ENCODE measurements around the gene URGCP.
"Not testable (repeated sequence)": the region's sequence is repeated elsewhere in the genome, so short reads cannot be mapped to it uniquely, and the experiment has no call there.

The URGCP gene

GRCh38 chr7:43872406-43873110 lies 33.8 kb downstream of the URGCP start:
- no peak for DNase-seq (ENCODE audit: low spot score)

DNA sequence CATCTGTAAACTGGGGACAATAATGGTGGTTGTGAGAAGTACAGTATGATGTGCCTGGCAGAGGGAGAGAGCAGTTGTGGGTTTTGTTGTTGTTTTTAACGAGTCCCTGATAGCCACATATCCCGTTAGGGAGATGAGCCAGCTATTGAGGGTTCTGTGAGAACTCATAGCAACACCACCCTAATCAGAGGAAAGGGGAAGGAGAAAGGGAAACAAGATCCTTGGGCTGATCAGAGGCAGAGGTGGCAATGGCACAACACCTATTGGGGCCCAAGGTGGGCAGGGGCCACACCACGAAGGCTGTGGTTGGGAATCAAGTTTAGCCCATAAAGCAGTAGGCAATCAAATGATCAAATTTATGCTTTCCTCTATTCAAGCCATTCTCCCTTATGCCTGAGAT lies 35.3 kb downstream of the URGCP start:
- DNase-seq (ENCODE audit: low spot score) = no peak

DNA sequence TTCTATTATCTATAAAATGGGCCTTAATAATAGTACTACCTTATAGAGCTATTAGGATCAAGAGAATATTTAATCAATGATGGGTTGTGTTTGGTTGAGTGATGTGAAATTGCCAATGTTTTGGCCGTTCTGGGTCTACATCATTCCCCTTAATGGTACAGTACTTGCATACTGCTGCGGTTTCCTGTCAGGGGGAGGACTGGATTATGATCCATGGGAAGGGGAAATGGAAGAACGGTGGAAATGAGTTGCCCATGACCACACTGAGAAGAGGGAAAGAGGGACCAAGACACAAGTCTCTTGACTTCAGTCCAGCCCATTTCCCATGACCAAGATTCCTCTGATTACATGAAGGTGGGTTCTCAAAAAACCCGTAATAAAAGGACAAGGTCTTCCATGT lies 36.1 kb downstream of the URGCP start:
- DNase-seq (ENCODE audit: low spot score) = no peak

DNA sequence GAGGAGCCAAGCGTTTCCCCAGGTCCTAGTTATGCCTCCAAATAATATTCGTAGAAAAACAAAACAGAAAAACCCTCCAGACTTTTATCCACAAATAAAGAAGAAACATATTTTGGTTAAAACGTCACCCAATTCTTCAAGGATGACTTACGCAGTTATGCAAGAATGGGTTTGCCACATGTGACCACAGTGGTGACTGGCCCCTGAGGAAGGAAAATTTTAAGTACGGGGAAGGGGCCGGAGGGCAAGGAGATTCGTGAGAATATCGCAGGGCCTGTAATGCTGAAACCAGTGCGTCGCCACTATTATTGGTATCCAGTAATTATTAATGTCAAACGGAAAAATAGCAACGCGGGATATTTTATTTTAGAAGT lies 36.5 kb downstream of the URGCP start:
- DNase-seq (ENCODE audit: low spot score) = no peak

- peak; percentile 99 for DNase-seq (ENCODE audit: low spot score)
Observed at GRCh38 chr7:43869006-43869866, 37.2 kb downstream of the URGCP start, which contains the start of gene MRPS24. TSS of gene MRPS24 (minus strand) at chr7:43869517. CDS start at chr7:43869495, 22 bp downstream.

DNA sequence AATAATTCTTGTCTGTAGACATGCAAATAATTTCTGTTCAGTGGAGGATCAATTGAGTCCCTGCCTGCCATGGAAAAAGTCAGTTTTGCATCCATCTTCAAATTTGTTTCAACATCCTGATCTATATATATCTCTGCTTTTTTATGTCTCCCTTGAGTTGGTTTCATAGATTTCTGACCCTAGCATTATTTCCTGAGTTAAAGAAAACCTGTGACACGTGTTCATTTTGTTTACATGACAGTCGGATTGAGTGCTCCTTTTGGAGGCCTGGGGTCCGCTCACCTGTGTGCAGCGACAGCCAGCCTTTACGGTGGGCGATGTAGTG lies 37.8 kb downstream of the URGCP start:
- no peak for DNase-seq (ENCODE audit: low spot score)

- no peak for DNase-seq (ENCODE audit: low spot score)
Observed at GRCh38 chr7:43868181-43868580, 38.2 kb downstream of the URGCP start.

DNA sequence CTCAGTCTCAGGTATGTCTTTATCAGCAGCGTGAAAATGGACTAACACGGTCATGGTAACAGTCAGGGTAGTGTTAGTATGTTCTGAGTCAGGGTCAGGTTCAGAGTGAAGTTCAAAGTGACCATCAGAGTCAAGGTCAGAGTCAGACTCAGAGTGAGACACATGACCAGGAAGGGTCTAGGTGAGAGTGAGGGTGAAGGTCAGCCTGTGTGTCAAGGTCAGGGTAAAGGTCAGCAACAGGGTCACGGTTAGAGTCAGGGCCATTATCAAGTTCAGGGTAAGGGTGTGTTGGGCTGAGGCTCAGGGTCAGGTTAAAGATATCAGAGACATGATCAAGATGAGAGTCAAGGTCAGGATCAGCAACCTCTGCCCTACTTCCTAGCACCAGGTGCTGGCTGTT lies 41.1 kb downstream of the URGCP start:
- DNase-seq (ENCODE audit: low spot score) = no peak

GRCh38 chr7:43864126-43864525 lies 42.3 kb downstream of the URGCP start:
- DNase-seq (ENCODE audit: low spot score) = no peak

DNA sequence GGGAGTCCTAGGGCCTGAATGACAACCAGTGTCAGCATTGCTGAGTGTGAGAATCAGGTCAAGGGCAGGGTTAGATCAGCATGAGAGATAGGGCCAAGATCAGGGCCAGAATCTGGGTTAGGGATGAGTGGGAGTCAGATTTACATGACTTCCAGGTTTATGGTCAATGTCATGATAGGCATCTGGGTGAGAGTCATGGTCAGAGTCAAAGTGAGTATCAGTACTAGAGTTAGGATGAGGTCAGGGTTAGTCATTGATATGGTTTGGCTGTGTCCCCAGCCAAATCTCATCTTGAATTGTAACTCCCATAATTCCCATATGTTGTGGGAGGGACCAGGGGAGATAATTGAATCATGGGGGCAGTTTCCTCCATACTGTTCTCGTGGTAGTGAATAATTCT lies 49.4 kb downstream of the URGCP start:
- DNase-seq (ENCODE audit: low spot score) = no peak

DNA sequence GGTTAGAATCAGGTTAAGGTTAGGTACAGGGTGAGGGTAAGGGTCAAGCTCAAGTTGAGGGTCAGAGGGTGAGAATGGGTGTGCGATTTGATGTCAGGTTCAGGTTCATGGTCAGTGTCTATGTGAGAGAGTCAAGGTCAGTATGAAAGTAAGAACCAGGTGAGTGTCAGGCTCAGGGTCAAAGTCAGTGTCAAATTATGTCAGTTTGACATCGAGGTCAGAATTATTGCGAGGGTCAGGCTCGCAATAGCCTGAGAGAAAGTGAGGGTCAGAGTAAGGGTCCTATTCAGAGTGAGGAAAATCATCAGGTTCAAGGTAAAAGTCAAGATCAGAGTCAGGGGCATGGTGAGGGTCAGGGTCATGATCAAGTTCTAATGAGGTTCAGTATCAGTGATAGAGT lies 50.1 kb downstream of the URGCP start:
- DNase-seq (ENCODE audit: low spot score) = no peak

DNA sequence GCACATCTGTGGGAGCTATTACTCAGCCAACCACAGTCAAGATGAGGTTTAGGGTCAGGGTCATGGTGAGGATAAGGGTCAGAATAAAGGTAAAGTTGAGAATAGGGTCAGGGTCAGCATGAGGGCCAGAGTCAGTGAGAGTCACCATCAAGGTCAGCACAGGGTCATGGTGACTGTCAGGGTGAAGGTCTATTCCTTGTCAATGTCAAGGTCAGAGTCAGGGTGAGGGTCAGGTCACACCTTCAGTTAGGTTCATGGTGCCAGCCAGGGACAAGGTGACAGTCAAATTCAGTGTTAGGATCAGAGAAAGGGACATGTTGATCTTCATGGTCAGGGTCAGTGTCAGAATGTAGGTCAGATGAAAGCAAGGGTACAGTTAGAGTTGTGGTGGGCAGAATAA lies 51.2 kb downstream of the URGCP start:
- DNase-seq (ENCODE audit: low spot score) = no peak

DNA sequence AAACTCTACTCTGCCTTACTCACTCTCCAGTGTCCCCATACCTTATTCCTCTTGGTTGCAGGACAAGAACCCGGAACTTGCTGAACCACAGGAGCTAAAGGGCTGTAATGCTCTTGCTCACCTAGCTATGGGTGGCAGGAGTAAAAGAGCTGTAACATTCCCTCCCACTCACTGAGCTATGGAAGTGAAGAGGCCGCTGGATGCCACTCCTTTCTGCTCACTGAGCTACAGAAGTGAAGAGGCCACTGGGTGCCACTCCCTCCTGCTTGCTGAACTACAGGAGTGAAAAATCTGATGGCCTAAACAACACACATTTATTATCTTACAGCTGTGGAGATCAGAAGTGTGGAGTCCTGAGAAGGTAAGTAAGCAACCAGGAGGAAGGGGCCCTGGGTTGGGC lies 54.6 kb downstream of the URGCP start:
- DNase-seq (ENCODE audit: low spot score) = no peak

- DNase-seq (ENCODE audit: low spot score) = no peak
Observed at GRCh38 chr7:43850348-43851116, 55.9 kb downstream of the URGCP start.

DNA sequence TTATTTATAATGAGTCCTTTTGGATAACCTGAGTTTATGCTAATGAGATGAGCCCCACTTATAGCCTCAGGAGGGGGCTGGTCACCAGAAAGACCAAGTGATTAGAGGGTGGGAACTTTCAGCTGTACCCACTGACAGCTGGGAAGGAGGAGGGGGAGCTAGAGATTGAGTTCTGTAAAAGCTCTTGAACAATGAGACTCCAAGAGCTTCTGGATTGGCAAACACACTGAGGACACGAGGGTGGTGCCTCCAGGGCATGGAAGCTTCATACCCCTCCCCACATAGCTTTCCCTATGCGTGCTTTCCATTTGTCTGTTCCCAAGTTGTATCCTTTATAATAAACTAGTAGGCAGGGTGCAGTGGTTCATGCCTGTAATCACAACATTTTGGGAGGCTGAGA lies 57.3 kb downstream of the URGCP start:
- no peak for DNase-seq (ENCODE audit: low spot score)

DNA sequence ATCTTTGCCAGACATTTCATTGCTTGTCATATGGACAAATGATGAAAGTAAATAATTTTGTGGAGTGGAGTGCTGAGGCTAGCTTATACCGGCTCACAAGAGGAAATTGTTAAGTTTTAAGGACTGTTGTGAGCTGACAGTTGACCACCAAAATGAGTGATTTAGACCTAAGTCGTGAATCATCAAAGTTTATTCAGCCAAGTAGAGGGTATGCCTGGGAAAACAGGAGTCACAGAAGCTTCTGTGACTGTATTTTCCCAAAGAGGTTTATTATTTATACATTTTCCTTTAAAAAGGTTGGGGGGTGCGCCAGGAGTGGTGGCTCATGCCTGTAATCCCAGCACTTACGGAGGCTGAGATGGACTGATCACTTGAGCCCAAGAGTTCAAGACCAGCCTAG lies 58.9 kb downstream of the URGCP start:
- DNase-seq (ENCODE audit: low spot score) = no peak

DNA sequence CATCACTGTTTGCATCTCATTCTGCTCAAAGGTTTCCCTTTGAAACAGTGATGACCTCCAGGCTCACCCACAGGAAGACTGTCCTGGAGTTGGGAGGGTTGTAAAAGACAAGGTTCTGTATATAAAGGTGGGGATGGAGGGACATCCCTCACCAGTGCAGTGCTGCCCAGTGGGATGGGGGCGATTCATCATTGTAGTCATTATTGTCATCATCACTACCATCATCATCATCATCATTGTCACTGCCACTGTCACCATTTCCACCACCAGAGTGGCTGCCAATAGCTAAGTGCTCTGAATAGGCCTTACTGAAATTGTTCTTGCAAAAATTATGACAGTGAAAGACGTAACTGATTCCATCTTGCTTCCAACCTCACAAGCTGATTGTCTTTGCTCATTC lies 61.7 kb downstream of the URGCP start:
- no peak for DNase-seq (ENCODE audit: low spot score)

DNA sequence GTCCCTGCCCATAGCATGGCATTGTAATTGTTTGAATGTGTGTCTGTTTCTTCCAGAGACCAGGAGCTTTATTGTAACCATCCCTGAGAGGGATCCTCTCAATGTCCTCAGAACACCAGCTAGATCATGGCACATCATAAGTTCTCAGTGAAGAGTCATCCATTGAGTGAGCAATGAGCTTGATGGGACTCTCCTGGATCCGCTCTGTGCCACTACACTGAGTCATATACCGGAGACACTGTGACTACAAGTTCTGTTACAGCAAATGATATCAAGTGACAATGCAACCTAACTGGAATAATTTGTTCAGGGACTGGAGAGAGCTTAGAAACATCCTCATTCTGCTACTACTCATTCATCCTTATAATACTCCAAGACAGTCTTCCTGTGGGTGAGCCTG lies 62.1 kb downstream of the URGCP start:
- no peak for DNase-seq (ENCODE audit: low spot score)

DNA sequence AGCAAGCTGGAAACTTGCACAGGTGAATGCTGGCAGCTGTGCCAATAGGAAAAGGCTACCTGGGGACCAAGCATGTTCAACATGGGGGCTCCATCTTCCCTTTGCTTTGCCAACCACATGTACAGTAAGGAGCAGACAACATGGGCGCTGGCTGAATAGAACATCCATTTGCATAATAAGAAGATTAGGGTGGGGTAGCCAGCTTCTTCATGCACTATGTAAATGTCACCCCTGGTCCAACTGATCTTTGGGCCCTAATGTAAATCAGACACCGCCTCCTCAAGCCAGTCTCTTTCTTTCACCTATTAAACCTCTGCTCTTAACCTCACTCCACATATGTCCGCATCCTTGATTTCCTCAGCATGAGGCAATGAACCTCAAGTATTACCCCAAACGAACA lies 63.1 kb downstream of the URGCP start:
- no peak for DNase-seq (ENCODE audit: low spot score)

DNA sequence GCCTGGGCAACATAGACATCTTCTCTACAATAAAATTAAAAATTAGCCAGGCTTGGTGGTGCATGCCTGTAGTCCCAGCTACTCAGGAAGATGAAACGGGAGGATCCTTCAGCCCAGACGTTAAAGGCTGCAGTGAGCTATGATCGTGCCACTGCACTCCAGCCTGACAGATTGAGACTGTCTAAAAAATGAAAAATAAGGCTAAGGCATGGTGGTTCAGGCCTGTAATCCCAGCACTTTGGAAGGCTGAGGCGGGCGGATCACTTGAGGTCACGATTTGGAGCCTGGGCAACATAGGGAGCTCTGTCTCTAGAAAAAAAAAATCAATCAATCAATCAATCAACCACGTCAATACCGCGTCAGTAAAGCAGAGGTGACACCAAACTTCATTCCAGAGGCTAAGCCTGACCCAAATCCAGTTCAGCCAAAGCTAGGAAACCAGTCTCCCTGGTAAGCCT lies 68.2 kb downstream of the URGCP start:
- DNase-seq (ENCODE audit: low spot score) = no peak

DNA sequence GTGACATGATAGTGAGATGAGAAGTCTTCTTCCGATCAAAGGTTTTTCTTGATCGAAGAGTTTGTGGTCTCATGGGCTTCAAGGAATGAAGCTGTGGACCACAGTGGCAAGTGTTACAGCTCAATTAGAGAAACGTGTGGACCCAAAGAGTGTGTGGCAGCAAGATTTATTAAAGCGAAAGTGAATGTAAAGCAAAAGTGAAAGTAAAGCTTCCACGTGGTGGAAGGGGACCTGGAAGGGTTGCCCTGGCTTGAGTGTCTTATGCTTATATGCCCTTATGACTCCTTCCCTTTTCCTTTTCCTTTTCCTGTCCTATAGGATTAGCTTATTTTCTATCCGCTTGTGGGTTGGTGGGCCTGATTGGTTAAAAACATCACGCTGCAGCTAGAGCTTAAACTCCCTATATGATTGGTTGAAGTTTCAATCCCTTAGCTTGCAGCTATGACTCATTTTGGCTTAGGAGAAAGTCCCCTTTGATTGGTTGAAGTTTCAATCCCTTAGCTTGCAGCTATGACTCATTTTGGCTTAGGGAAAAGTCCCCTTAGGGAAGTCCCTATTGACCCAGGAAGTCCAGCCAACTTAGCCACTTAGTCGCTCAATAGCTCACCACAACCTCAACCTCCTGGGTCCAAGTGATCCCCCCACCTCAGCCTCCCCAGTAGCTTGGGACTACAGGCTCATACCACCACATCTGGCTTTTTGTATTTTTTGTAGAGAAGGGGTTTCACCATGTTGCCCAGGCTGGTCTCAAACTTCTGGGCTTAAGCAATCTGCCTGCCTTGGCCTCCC lies 71.7 kb downstream of the URGCP start:
- DNase-seq (ENCODE audit: low spot score) = no peak

GRCh38 chr7:43830917-43831316 lies 75.5 kb downstream of the URGCP start:
- DNase-seq (ENCODE audit: low spot score) = not testable (repeated sequence)
